IMR-90 (cell line): ENCODE results near the gene ARHGEF10L. TPM values are rescaled to one million over a fixed set of nuclear protein-coding genes. Genes with fewer than 3 reads are reported as not detected.

ENCODE experiments used
- ATAC-seq: fragments of 200-7000 bp; cut with Tn5 transposase; 2 replicates; pipeline ENCODE4 v1.9.1; 2020; ENCODE audit warnings: low read depth, mild to moderate bottlenecking, moderate library complexity
- BruUV-seq: library from RNA; stranded (reverse); fragments of 400-500 nt; replicated peaks from 2 replicates; lab custom pipeline; 2021; lab: Mats Ljungman, UMichigan
- CTCF ChIA-PET: fragments of 300-600 bp; formaldehyde crosslinking; extraction: SDS; loops from one replicate; lab custom pipeline; 2021; ENCODE audit warnings: antibody characterized with exemption; lab: Yijun Ruan, JAX
- POLR2A ChIA-PET: fragments of 300-600 bp; sonication (Branson Sonifier 250); formaldehyde crosslinking; loops from one replicate; lab custom pipeline; 2022; ENCODE audit warnings: antibody characterized with exemption; ENCODE audit not compliant: unreplicated experiment; lab: Charles Lee
- DNase-seq: peaks from one replicate; pipeline ENCODE4 v3.0.0; 2013
- H2AFZ ChIP-seq: replicated peaks from 2 replicates; pipeline ENCODE3; 2013; ENCODE audit warnings: low read length, mild to moderate bottlenecking; ENCODE audit not compliant: poor library complexity
- H2AK5ac ChIP-seq: 2 replicates; pipeline ENCODE4 v1.6.1; 2013; ENCODE audit warnings: low read depth, low read length, inconsistent platforms
- H2AK9ac ChIP-seq: replicated peaks from 2 replicates; pipeline ENCODE3; 2013; ENCODE audit warnings: mild to moderate bottlenecking, low read depth, low read length, moderate library complexity; ENCODE audit not compliant: poor library complexity
- H2BK120ac ChIP-seq: 2 replicates; pipeline ENCODE4 v1.6.1; 2013; ENCODE audit warnings: low read depth, low read length, inconsistent platforms
- H2BK15ac ChIP-seq: 3 replicates; pipeline ENCODE4 v1.6.1; 2013; ENCODE audit warnings: low read depth, low read length, inconsistent platforms
- H2BK20ac ChIP-seq: 2 replicates; pipeline ENCODE4 v1.6.1; 2013; ENCODE audit warnings: low read depth, mild to moderate bottlenecking, inconsistent platforms, low read length, moderate library complexity
- H2BK5ac ChIP-seq: 2 replicates; pipeline ENCODE4 v1.6.1; 2013; ENCODE audit warnings: mild to moderate bottlenecking, low read depth, low read length, inconsistent platforms; ENCODE audit not compliant: poor library complexity, severe bottlenecking
- H3K14ac ChIP-seq: replicated peaks from 2 replicates; pipeline ENCODE4 v1.6.1; 2013; ENCODE audit warnings: low read depth, low read length, inconsistent platforms
- H3K18ac ChIP-seq: 2 replicates; pipeline ENCODE4 v1.6.1; 2013; ENCODE audit warnings: low read depth, low read length, control low read depth
- H3K23ac ChIP-seq: 2 replicates; pipeline ENCODE4 v1.6.1; 2013; ENCODE audit warnings: low read depth, low read length, inconsistent platforms
- H3K27ac ChIP-seq: 2 replicates; pipeline ENCODE4 v1.5.1; 2013; ENCODE audit warnings: mild to moderate bottlenecking, control low read depth, low read length; ENCODE audit not compliant: insufficient read depth
- H3K27me3 ChIP-seq: 2 replicates; pipeline ENCODE4 v1.6.1; 2013; ENCODE audit warnings: low read length; ENCODE audit not compliant: control insufficient read depth, insufficient read depth
- H3K36me3 ChIP-seq: 2 replicates; pipeline ENCODE4 v1.6.1; 2013; ENCODE audit warnings: low read length, mixed read lengths; ENCODE audit not compliant: control insufficient read depth, insufficient read depth
- H3K4ac ChIP-seq: 2 replicates; pipeline ENCODE4 v1.6.1; 2013; ENCODE audit warnings: low read depth, low read length, inconsistent platforms
- H3K4me1 ChIP-seq: 2 replicates; pipeline ENCODE4 v1.6.1; 2013; ENCODE audit warnings: low read length, mixed read lengths; ENCODE audit not compliant: control insufficient read depth, insufficient read depth
- H3K4me2 ChIP-seq: 2 replicates; pipeline ENCODE4 v1.6.1; 2013; ENCODE audit warnings: low read depth, mild to moderate bottlenecking, control low read depth, low read length, moderate library complexity
- H3K4me3 ChIP-seq: 2 replicates; pipeline ENCODE4 v1.5.1; 2013; ENCODE audit warnings: low read depth, mild to moderate bottlenecking, control low read depth, low read length, moderate library complexity; ENCODE audit not compliant: insufficient read depth
- H3K56ac ChIP-seq: 2 replicates; pipeline ENCODE4 v1.6.1; 2013; ENCODE audit warnings: low read length, inconsistent platforms; ENCODE audit not compliant: insufficient read depth; ENCODE audit errors: extremely low read depth
- H3K79me1 ChIP-seq, 2 experiments: 2 replicates each; pipeline ENCODE4 v1.6.1; 2013; ENCODE audit warnings: low read length in 2 of 2, inconsistent platforms in 1 of 2, low read depth in 1 of 2
- H3K9ac ChIP-seq: 2 replicates; pipeline ENCODE4 v1.6.1; 2013; ENCODE audit warnings: low read depth, low read length, control low read depth
- H3K9me1 ChIP-seq: 2 replicates; pipeline ENCODE4 v1.6.1; 2013; ENCODE audit warnings: low read length, inconsistent platforms; ENCODE audit not compliant: insufficient read depth
- H3K9me3 ChIP-seq: 2 replicates; pipeline ENCODE4 v1.6.1; 2013; ENCODE audit warnings: low read length; ENCODE audit not compliant: control insufficient read depth, insufficient read depth
- H4K20me1 ChIP-seq: 2 replicates; pipeline ENCODE4 v1.6.1; 2013; ENCODE audit warnings: low read length, inconsistent platforms; ENCODE audit not compliant: insufficient read depth
- H4K5ac ChIP-seq: 2 replicates; pipeline ENCODE4 v1.6.1; 2013; ENCODE audit warnings: mild to moderate bottlenecking, low read depth, low read length, control low read depth
- H4K8ac ChIP-seq, 2 experiments: 2 replicates each; pipeline ENCODE4 v1.6.1; 2013; ENCODE audit warnings: low read depth in 2 of 2, low read length in 2 of 2, control low read depth in 1 of 2, inconsistent platforms in 1 of 2
- H4K91ac ChIP-seq: 2 replicates; pipeline ENCODE4 v1.6.1; 2013; ENCODE audit warnings: low read depth, low read length, inconsistent platforms; ENCODE audit not compliant: insufficient read depth
- CEBPB ChIP-seq: IDR thresholded peaks from 2 replicates; pipeline ENCODE4 v1.6.1; 2012; ENCODE audit warnings: low read depth, low read length, improper control_type of control experiment
- FOS ChIP-seq: fragments of 150-350 bp; IDR thresholded peaks from 2 replicates; pipeline ENCODE4 v1.6.1; 2016; ENCODE audit warnings: low read depth, low read length
- MAZ ChIP-seq: IDR thresholded peaks from 2 replicates; pipeline ENCODE4 v1.6.1; 2012; ENCODE audit warnings: low read depth, mild to moderate bottlenecking, low read length, improper control_type of control experiment, moderate library complexity, borderline replicate concordance
- RAD21 ChIP-seq: IDR thresholded peaks from 2 replicates; pipeline ENCODE4 v1.6.1; 2012; ENCODE audit warnings: low read length, improper control_type of control experiment
- RCOR1 ChIP-seq: IDR thresholded peaks from 2 replicates; pipeline ENCODE4 v1.6.1; 2012; ENCODE audit warnings: mild to moderate bottlenecking, low read length, improper control_type of control experiment; ENCODE audit not compliant: insufficient replicate concordance
- SMC3 ChIP-seq: fragments of 150-350 bp; IDR thresholded peaks from 2 replicates; pipeline ENCODE4 v1.6.1; 2016; ENCODE audit warnings: low read depth, mild to moderate bottlenecking, antibody characterized with exemption, low read length, moderate library complexity
- WGBS, 2 experiments: methylation state at CpG; one replicate each; pipeline versions ENCODE4 v1.1.5 to v1.1.7; 2013; ENCODE audit warnings: missing lambda C conversion rate in 2 of 2; ENCODE audit not compliant: insufficient read length in 1 of 2; ENCODE audit errors: extremely low coverage in 2 of 2; 5-methylcytosine and 5-hydroxymethylcytosine counted together
- dilution Hi-C: fragments of 300-500 bp; cut with HindIII; formaldehyde crosslinking; loops from one replicate; pipeline ENCODE4 v1.14.3; 2018; ENCODE audit warnings: low sequenced_read_pairs; ENCODE audit not compliant: unreplicated experiment
- in situ Hi-C: fragments of 300-500 bp; cut with MboI; formaldehyde crosslinking; loops from 3 replicates; pipeline ENCODE4 v1.14.3; 2019; ENCODE audit warnings: low sequenced_read_pairs, inconsistent platforms, mixed read lengths
- intact Hi-C: fragments of 100-400 bp; cut with micrococcal nuclease; formaldehyde crosslinking; loops from 2 replicates; pipeline ENCODE4 v1.10.0; 2022
- polyA plus RNA-seq, 3 experiments: library from polyadenylated mRNA; depleted of rRNA; stranded (reverse); fragments of >200 nt; gene quantifications; 2 replicates each; pipeline ENCODE4 v1.2.3, GENCODE V29; 2012; ENCODE audit warnings: low replicate concordance in 1 of 3
- total RNA-seq: library from RNA; depleted of rRNA; stranded (reverse); fragments of >200 nt; gene quantifications from 2 replicates; pipeline ENCODE4 v1.2.3, GENCODE V29; 2012
- TF ChIP-seq, protein P1 (sequence below): conservative IDR thresholded peaks from 2 replicates; pipeline ENCODE4 v1.5.1; 2012; ENCODE audit warnings: mild to moderate bottlenecking, low read depth, low read length, improper control_type of control experiment
- TF ChIP-seq, protein P2 (sequence below): fragments of 150-350 bp; IDR thresholded peaks from 2 replicates; pipeline ENCODE4 v1.6.1; 2017; ENCODE audit warnings: mild to moderate bottlenecking, antibody characterized with exemption, low read length, low read depth

The ARHGEF10L gene
- total and polyA plus RNA-seq, 2 of the 4 experiments (the other 2 are of a cell fraction): 4.8 to 12.4 TPM

DNA sequence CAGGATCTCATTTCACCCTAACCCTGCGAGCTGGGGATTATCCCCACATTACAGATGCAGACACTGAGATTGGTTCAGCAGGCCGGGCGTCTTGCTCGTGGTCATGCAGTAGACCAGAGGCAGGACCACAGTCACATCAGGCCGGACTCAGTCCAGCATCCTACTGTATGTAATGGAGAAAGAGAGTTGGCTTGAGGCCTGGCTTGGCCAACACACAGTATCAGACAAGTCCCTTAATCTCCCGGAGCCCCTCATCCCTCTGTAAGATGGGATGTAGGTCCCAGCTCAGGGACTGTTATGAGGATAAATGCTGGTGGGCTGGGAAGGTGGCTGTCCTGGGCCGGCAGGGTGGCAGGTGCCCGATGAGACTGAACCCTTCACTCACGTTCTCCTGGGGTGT lies 149.5 kb downstream of the ARHGEF10L start:
- Histone ChIP-seq H2AFZ (no peak overlapping the region), H3K9ac (no peak overlapping the region), H2BK5ac (no peak overlapping the region), H2AK9ac (no peak overlapping the region), H3K79me1 (no peaks in the 10 kb centered on the region), H3K9me3 (no peaks in the 10 kb centered on the region), H3K23ac (no peak overlapping the region), H4K20me1 (no peaks in the 10 kb centered on the region), H2BK120ac (no peak overlapping the region), H2BK15ac (no peak overlapping the region), H4K5ac (no peak overlapping the region), H3K4ac (no peak overlapping the region), H3K56ac (no peak overlapping the region), H2AK5ac (no peak overlapping the region), H3K9me1 (peaks cover 3% of the 10 kb centered on the region; the same call in 1 of the 2 replicates), H3K4me2 (no peak overlapping the region), H3K27me3 (no peaks in the 10 kb centered on the region), H3K4me1 (no peaks in the 10 kb centered on the region), H3K18ac (no peak overlapping the region), H3K4me3 (no peak overlapping the region), H4K91ac (no peak overlapping the region), H3K36me3 (peaks cover 5% of the 10 kb centered on the region), H4K8ac (no peak overlapping the region), H3K14ac (no peak overlapping the region), H2BK20ac (no peak overlapping the region), H3K27ac (no peak overlapping the region)
- ChIA-PET POLR2A (no interaction called here), CTCF (no interaction called here)
- in situ Hi-C loops: no loop called here
- WGBS, 2 experiments: no CpG with 5 or more reads among the region's 9 CpGs
- no peak for ATAC-seq
- dilution Hi-C loops: no loop called here
- TF ChIP-seq RCOR1: no peak
- TF ChIP-seq, protein P1, sequence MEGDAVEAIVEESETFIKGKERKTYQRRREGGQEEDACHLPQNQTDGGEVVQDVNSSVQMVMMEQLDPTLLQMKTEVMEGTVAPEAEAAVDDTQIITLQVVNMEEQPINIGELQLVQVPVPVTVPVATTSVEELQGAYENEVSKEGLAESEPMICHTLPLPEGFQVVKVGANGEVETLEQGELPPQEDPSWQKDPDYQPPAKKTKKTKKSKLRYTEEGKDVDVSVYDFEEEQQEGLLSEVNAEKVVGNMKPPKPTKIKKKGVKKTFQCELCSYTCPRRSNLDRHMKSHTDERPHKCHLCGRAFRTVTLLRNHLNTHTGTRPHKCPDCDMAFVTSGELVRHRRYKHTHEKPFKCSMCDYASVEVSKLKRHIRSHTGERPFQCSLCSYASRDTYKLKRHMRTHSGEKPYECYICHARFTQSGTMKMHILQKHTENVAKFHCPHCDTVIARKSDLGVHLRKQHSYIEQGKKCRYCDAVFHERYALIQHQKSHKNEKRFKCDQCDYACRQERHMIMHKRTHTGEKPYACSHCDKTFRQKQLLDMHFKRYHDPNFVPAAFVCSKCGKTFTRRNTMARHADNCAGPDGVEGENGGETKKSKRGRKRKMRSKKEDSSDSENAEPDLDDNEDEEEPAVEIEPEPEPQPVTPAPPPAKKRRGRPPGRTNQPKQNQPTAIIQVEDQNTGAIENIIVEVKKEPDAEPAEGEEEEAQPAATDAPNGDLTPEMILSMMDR: no peak
- TF ChIP-seq CEBPB: no peak
- no peak for TF ChIP-seq RAD21
- no peak for TF ChIP-seq FOS
- no peak for TF ChIP-seq SMC3
- TF ChIP-seq MAZ: no peak
- TF ChIP-seq, protein P2, sequence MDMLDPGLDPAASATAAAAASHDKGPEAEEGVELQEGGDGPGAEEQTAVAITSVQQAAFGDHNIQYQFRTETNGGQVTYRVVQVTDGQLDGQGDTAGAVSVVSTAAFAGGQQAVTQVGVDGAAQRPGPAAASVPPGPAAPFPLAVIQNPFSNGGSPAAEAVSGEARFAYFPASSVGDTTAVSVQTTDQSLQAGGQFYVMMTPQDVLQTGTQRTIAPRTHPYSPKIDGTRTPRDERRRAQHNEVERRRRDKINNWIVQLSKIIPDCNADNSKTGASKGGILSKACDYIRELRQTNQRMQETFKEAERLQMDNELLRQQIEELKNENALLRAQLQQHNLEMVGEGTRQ: no peak
- DNase-seq: no peak
- intact Hi-C loops: no loop called here
- BruUV-seq: no TSS peak
